Sciatic nerve (tissue), 2 donors: ENCODE results near the gene S100P. TPM values are rescaled to one million over a fixed set of nuclear protein-coding genes. Genes with fewer than 3 reads are reported as not detected.
"Not testable (repeated sequence)": the region's sequence is repeated elsewhere in the genome, so short reads cannot be mapped to it uniquely, and the experiment has no call there.

ENCODE experiments used
- ATAC-seq: fragments of 200-7000 bp; cut with Tn5 transposase; one replicate; pipeline ENCODE4 v1.9.1; 2020; ENCODE audit warnings: mild to moderate bottlenecking, moderate library complexity
- DNase-seq: peaks from one replicate; pipeline ENCODE4 v3.0.0-alpha.2; 2020; ENCODE audit warnings: low spot score
- intact Hi-C: fragments of 100-400 bp; cut with DNase I; formaldehyde crosslinking; loops from one replicate; pipeline ENCODE4 v1.14.2; 2022
- total RNA-seq: library from RNA; stranded (reverse); fragmentation: NEBNext Ultra II Directional; extraction: Animal tissue kit (Norgen Biotek cat#: 25700); gene quantifications from one replicate; pipeline ENCODE4 v1.2.1, GENCODE V29; 2021
- donor health status: DM: no; HTN: no; CAD: no.
- donor health status: DM: no; HTN: no; CAD: no.

S100P gene
- total RNA-seq, 1 donor from 2014 or later, result 6.3 TPM

DNA sequence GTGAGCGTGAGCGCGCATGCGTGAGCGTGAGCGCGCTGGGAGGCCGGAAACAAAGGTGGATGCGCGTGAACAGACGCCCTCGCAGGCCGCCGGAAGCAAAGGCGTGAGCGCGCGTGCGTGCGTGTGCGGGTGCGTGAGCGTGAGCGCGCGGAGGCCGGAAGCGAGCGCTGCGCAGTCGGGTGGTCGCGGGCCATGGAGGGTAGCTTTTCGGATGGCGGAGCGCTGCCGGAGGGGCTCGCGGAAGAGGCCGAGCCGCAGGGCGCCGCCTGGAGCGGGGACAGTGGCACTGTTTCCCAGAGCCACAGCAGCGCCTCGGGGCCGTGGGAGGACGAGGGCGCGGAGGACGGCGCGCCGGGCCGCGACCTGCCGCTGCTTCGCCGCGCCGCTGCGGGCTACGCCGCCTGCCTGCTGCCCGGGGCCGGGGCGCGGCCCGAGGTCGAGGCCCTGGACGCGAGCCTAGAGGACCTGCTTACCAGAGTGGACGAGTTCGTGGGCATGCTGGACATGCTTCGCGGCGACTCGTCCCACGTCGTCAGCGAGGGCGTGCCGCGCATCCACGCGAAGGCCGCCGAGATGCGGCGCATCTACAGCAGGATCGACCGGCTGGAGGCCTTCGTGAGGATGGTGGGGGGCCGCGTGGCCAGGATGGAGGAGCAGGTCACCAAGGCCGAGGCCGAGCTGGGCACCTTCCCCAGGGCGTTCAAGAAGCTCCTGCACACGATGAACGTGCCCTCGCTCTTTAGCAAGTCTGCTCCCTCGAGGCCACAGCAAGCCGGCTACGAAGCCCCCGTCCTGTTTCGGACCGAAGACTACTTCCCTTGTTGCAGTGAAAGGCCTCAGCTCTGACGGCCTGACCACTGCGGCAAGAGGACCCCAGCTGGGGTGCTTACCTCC, 22.6 kb downstream of the S100P start, which contains the start of gene BLOC1S4:
Gene BLOC1S4, plus strand, starts transcription at position 157 of the 894 bp plus-strand sequence. Its CDS starts 36 bp downstream, at position 193.
- ATAC-seq (peak; percentile 94), DNase-seq (peak; percentile 90)
- intact Hi-C loops, result loop anchor here (10.0 kb wide), 1 partner anchor 349 kb away; the partner anchor contains the start of gene GRPEL1

DNA sequence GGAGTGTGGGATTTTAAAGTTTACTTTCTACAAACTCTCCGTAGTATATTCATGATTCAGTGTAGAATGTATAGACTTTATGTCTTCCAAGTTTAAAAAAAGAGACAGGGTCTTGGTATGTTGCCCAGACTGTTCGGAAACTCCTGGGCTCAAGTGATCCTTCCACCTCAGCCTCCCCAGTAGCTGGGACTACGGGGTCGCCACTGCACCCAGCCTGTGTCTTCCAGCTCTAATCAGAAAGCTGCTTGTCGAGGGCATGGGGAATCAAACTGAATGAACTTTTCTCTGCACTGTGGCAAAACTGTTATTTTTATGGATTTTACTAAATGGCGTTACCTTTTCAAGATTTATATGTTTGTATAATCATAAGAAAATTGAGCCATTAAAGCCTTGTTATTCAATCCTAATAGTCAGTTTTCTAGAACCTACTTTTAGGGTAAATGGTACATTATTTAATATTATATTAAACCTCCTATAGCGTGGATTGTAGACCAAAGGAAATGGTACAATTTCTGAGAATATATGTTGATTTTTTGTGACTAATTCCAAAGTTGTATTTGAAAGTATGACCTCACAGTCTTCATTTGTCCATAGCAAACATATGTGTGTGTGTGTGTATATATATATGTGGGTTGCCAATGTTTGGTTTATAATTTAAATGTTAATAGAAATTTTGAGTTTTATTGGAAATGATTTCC, 23.4 kb downstream of the S100P start:
- ATAC-seq (no peak), DNase-seq (no peak)
- intact Hi-C loops, result loop anchor here (10.0 kb wide), 1 partner anchor 348 kb away; the partner anchor contains the start of gene GRPEL1

DNA sequence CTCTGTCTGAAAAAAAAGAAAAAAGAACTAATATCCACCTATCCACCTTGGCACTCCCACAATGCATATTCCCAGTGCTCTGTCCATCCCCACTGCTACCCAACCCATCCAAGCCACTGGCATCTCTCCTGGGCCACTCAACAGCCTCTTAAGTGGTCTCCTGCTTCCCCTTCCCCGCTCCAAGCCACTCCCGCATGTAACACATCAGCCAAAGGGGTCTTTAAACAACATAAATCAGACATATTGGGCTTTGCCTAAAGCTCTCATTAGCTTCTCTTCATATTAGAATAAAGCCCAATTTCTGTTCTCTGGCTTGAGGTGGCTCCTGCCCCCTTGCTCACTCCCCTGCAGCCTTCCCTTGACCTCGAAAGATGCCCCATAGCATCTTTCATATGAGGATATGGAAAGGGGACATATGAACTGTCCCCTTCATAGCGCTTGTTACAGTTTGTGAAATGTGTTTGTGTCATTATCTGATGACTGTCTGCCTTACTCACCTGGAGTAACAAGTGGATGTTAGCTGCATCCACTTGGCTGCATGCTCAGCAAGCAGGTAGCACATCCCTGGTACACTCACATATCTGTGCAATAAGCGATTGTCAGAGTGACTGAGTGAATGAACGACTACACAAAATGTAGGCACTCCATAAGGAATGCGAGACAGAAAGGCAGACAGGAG, 25.4 kb downstream of the S100P start:
- intact Hi-C loops, result loop anchor here (10.0 kb wide), 1 partner anchor 346 kb away; the partner anchor contains the start of gene GRPEL1
- no peak for ATAC-seq
- no peak for DNase-seq

DNA sequence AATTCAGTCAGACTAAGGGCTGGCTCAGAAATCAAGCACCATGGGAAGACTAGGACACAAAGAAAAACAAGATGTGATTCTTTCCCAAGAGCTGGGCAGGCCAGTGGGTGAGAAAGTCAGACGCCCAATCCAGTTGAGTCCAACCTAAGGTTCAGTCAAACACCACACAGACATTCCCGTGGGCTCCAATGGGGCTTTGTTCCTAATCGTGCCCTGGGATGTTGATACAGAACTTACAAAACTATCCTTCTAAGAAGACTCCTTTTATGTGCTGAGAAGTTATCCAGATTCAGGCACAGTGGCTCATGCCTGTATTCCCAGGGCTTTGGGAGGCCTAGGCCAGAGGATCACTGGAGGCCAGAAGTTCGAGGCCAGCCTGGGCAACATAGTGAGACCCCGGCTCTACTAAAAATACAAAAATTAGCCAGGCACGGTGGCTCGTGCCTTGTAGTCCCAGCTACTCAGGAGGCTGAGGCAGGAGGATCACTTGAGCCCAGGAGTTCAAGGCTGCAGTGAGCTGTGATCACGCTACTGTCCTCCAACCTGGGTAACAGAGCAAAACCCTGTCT, 26.0 kb downstream of the S100P start:
- intact Hi-C loops, result loop anchor here (5.0 to 10.0 kb wide), 2 partner anchors 153 to 345 kb away; partner anchors contain the start of gene GRPEL1
- DNase-seq (no peak), ATAC-seq (no peak)

DNA sequence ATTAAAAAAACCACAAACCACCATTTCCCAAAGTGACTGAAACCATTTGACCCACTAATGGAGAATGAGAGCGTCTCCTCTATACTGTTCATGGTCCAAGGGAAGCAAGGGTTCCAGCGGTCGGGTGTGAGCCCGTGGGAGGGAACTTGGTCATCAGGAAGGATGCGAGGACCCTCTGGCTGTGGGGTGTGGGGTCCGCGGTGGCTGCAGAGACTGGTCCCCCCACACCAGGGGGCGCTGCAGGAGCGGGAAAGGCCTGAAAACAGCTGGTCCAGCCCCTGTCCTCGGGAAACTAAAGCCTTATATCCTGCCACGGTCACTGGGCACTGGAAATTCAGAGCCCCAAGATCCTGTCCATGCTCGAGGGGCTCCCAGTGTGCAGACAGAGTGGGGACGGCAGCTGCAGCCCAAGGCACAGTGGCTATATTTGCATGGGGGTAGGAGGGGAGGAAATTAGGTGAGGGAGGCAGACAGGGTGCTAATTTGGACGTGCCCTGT, 26.6 kb downstream of the S100P start:
- DNase-seq (peak; percentile 95), ATAC-seq (peak; percentile 85)
- intact Hi-C loops, result loop anchor here (5.0 kb wide), 1 partner anchor 152 kb away; no protein-coding TSS in a partner anchor

- intact Hi-C loops, result loop anchor here (5.0 kb wide), 1 partner anchor 151 kb away; no protein-coding TSS in a partner anchor
- DNase-seq (no peak), ATAC-seq (no peak)
Observed at GRCh38 chr4:6721121-6721520, 27.4 kb downstream of the S100P start.

DNA sequence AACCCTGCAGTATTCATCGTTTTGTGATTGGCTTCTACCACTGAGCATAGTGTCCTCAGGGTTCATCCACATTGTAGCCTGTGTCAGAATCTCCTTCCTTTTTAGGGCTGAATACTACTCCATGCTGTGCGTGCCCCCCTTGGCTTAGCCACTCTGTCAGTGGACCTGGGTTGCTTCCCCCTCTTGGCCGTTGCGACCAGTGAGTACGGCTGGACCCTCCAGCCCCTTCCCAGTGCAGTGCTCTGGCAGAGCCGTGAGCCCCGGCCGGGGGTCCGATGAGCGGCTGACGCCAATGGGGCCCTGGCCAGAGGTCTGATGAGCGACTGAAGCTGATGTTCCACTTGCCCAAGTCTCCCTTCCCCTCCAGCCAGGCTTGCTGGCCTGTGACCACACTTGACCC, 29.2 kb downstream of the S100P start:
- DNase-seq (no peak), ATAC-seq (no peak)
- intact Hi-C loops, result loop anchor here (5.0 kb wide), 1 partner anchor 149 kb away; no protein-coding TSS in a partner anchor

GRCh38 chr4:6723851-6724250, 30.2 kb downstream of the S100P start:
- intact Hi-C loops, result loop anchor here (5.0 kb wide), 1 partner anchor 148 kb away; no protein-coding TSS in a partner anchor
- DNase-seq, result no peak
- no peak for ATAC-seq

GRCh38 chr4:6724421-6725111, 30.9 kb downstream of the S100P start:
- DNase-seq (peak; percentile 60), ATAC-seq (peak; percentile 4)
- intact Hi-C loops, result loop anchor here (5.0 kb wide), 1 partner anchor 148 kb away; no protein-coding TSS in a partner anchor

DNA sequence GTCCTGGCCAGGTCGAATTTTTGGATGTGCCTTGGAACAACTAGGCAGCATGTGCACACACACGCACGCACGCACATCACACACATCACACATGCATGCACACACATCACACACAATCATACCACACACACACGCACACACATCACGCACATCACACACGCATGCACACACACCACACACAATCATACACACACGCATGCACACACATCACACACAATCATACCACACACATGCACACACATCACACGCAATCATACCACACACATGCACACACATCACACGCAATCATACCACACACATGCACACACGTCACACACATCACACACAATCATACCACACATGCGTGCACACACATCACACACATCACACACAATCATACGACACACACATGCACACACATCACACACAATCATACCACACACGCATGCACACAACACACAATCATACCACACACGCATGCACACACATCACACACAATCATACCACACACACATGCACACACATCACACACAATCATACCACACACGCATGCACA, 31.8 kb downstream of the S100P start:
- DNase-seq, ATAC-seq, intact Hi-C loops: not testable (repeated sequence)

DNA sequence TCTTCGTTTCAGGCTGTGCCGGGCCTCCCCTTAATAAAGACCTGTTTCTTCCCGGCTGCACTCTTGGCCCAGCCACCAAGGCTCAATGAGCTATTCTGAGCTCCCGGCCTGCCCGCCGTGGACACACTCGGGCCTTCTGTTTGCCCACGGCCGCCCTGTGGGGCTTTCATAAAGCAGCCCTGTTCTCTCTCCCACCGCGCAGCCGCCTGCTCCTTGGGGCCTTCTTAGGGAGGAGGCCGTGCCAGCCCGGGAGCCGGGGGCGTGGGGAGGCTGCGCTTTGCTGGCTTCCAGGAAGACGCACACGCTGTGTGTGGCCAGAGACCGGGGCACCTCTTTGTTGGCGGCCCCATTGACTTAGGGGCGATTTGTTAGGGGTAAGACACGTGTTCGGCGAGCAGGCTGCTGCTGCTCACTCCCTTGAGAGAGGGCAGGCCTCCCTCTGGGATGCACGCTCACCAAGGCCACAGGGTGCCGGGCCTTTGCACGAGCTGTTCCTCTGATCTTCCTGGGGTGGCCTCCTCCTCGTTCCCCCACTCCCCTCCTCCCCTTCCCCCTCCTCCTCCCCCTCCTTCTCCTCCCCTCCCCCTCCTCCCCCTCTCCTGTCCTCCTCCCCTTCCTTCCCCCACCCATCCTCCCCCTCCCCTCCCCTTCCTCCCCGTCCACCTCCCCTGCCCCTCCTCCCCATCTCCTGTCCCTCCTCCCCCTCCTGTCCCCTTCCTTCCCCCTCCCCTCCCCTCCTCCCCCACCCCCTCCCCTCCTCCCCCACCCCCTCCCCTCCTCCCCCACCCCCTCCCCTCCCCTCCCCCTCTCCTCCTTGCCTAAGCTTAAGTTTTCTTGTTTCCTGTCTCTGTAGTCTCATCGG, 33.6 kb downstream of the S100P start:
- intact Hi-C loops, result no loop called here
- ATAC-seq (peak; percentile 73), DNase-seq (peak; percentile 84)

DNA sequence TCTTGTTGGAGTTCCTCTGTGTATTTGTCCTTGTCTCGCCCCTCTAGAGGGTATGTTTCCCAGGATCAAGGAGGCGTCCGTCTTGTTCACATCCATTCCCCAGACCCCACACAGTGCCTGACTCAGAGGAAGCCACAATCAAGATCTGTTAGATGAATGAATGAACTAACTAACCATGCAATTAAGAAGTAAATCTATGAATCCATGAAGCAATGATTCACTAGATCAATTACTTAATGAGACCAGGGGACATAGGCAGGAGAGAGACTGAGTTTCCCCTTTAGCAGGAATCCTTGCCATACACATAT, 34.2 kb downstream of the S100P start:
- ATAC-seq (no peak), DNase-seq (no peak)
- intact Hi-C loops, result no loop called here

- DNase-seq, result no peak
- no peak for ATAC-seq
- intact Hi-C loops, result no loop called here
Observed at GRCh38 chr4:6728320-6729029, 34.8 kb downstream of the S100P start.

DNA sequence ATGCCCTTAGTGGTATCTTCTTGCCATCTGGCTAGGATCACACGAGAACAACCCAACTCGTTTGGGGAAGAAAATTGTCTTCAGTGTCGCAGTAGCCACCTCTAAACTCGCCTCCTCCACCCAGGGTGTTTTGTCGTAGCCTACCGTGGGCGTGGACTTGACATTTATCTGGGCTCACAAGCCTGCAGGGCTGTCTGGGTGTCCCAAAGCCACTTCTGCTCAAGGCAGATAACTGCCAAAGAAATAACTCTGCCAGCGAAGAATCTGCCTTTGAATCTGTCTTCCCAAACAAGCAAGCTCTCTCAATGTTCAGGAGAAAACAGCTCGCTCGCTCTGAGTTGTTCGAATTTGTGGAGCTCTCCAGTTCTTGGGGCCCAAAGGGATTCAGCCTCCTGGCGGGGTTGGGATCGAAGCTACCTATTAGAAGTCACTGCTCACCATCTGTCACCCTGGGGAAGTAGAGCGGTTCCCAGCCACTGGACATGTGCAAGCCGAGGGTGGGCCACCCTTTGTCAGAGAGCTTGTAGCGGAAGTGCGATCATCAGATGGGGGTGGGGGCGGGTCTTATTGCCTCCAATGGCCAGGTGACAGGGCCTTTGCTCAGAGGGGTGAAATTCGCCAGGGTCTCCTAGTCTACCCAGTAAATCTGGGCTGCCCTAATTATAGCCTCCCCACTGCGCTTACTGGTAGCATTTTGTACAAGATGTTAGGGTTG, 37.1 kb downstream of the S100P start:
- intact Hi-C loops, result no loop called here
- ATAC-seq (peak; percentile 36), DNase-seq (no peak)

DNA sequence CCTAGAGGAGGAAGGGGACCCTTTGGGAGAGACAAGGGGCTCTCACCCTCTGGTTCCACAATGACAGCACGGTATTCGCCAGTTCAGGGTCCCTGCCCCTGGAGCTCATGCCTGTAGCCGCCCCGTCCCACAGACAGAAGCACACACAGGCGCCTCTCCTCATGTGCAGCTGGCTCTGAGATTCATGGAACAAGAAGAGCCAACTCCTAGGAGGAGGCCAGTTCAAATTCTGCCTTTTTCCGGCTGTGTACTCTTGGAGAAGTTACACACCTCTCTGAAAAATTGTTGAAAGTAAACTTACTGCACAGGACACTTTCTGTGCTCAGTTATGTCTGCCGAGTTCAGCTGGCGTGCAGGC, 37.6 kb downstream of the S100P start:
- ATAC-seq, result no peak
- no peak for DNase-seq
- intact Hi-C loops, result no loop called here

DNA sequence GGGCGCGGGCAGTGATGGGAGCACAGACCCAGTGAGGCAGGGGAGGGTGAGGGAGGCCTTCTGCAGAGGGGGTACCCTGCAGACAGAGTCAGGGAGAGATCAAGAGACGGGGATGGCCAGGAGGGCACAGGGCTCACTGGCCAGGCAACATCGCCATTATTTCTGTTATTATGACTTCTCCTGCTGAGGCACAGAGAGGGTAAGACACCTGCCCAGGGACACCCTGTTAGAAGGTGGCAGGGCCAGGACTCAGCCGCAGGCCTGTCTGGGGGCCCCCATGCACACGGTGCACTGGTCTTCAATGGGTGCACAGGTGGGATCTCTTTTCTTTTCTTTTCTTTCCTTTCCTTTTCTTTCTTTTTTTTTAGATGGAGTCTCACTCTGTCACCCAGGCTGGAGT, 38.1 kb downstream of the S100P start:
- intact Hi-C loops, result no loop called here
- ATAC-seq (no peak), DNase-seq (no peak)
